Measurements from ENCODE around the gene CHMP2A. TPM values are rescaled to one million over a fixed set of nuclear protein-coding genes. Genes with fewer than 3 reads are reported as not detected.

Gene CHMP2A
- total and polyA plus RNA-seq, 2 of the 8 experiments (the other 6 are each of a cell fraction or from before 2014, with no cell fraction given) = 70.0 to 132 TPM

DNA sequence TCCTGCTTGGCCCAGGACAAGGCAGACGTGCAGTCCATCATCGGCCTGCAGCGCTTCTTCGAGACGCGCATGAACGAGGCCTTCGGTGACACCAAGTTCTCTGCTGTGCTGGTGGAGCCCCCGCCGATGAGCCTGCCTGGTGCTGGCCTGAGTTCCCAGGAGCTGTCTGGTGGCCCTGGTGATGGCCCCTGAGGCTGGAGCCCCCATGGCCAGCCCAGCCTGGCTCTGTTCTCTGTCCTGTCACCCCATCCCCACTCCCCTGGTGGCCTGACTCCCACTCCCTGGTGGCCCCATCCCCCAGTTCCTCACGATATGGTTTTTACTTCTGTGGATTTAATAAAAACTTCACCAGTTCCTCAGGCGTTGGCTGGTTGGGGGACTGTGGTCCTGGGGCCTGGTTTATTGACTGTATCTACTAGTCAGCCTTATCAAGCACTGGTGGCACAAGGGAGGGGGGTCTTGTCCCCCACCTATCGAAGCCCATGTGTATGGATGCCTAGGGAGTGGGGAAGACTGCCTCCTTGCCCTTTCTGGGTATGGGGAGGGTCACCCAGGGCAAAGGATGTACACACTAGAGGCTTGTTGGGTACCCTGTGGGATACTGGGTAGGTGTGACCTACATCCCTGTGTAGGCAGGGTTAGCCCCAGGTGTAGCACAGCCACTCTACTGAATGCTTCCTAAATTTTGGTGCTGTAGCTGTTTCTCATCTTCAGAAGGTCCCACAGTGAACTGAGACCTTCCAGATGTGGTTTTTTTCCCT lies 4.4 kb downstream of the CHMP2A start:
- no peak for FAIRE-seq
- no peak for TF ChIP-seq HDAC2 (IDR thresholded peaks at IDR 0.05; ENCODE audit: borderline replicate concordance in 1 of 2, low read depth in 2 of 2, low read length in 2 of 2)
- no peak for TF ChIP-seq CTBP2 (IDR thresholded peaks at IDR 0.05; ENCODE audit: borderline replicate concordance, insufficient read depth, insufficient read length, low read length)
- TF ChIP-seq SRF (IDR thresholded peaks at IDR 0.05; ENCODE audit: low read depth, low read length) = no peak
- TF ChIP-seq SAP30 (IDR thresholded peaks at IDR 0.05; ENCODE audit: insufficient read depth, insufficient replicate concordance, low read length) = no peak
- TF ChIP-seq ASH2L (IDR thresholded peaks at IDR 0.05; ENCODE audit: low read length) = no peak
- TF ChIP-seq POLR2AphosphoS5 (IDR thresholded peaks at IDR 0.05; ENCODE audit: low read depth, low read length) = peak; percentile 71
- TF ChIP-seq TEAD4 (IDR thresholded peaks at IDR 0.05; ENCODE audit: low read depth, low read length) = no peak
- no peak for TF ChIP-seq CBX5 (IDR thresholded peaks at IDR 0.05; ENCODE audit: low read depth, low read length)
- TF ChIP-seq POU5F1 (IDR thresholded peaks at IDR 0.05; ENCODE audit: low read depth, low read length) = no peak

More for the DNA sequence above, 4.4 kb downstream of the CHMP2A start:
- ChIA-PET CTCF (ENCODE audit: partially characterized antibody) (interaction anchor here (1.2 to 3.8 kb wide), 4 partner anchors 28 to 211 kb away, joined by 3 to 26 read pairs (median 7); partner anchors contain the start of gene ZBTB45), POLR2A (ENCODE audit: partially characterized antibody) (interaction anchor here (1.2 to 13.8 kb wide), 5 partner anchors 14 to 179 kb away, joined by 3 to 650 read pairs (median 6); partner anchors contain the start of genes MZF1, SLC27A5, UBE2M and ZBTB45)
- H3K23me2 ChIP-seq (ENCODE audit: low read depth, low read length) = peaks cover 15% of the 10 kb centered on the region
- peaks cover 22% of the 10 kb centered on the region for H3K79me1 ChIP-seq (ENCODE audit: low read depth, low read length)
- H3K56ac ChIP-seq (replicated peaks; ENCODE audit: insufficient read length, low read depth, low read length) = no peak overlapping the region
- H2BK5ac ChIP-seq (ENCODE audit: low read depth, low read length) = no peak overlapping the region
- no peak overlapping the region for H3K4me3 ChIP-seq (ENCODE audit: extremely low read depth in 1 of 4, insufficient read depth in 2 of 4, low read depth in 3 of 4, low read length in 4 of 4)
- no peak overlapping the region for H2AFZ ChIP-seq (ENCODE audit: low read length)
- no peak overlapping the region for H3K27ac ChIP-seq (ENCODE audit: low read depth, low read length)
- H3K79me2 ChIP-seq (ENCODE audit: control insufficient read depth in 1 of 2, insufficient read depth in 2 of 2, low read length in 2 of 2) = peaks cover 19 to 40% of the 10 kb centered on the region in 2 experiments
- no peak overlapping the region for H3K14ac ChIP-seq (ENCODE audit: insufficient read length)
- no peak overlapping the region for H3K23ac ChIP-seq (ENCODE audit: insufficient read length)
- no peak overlapping the region for H4K8ac ChIP-seq (ENCODE audit: extremely low read depth, insufficient read depth, low read length)
- DNase-seq (ENCODE audit: low read depth in 1 of 2, low spot score in 2 of 2) = no peak
- no peak overlapping the region for H2BK120ac ChIP-seq (replicated peaks; ENCODE audit: low read depth, low read length)
- H2BK15ac ChIP-seq (ENCODE audit: low read length) = no peak overlapping the region
- no peak overlapping the region for H3K4ac ChIP-seq (replicated peaks; ENCODE audit: insufficient read length, low read depth, low read length)
- no peaks in the 10 kb centered on the region for H3K27me3 ChIP-seq (replicated peaks in 1 of 4; ENCODE audit: control insufficient read depth in 3 of 4, extremely low read depth in 1 of 4, insufficient read depth in 3 of 4, low read length in 3 of 4)
- no peak overlapping the region for H3K18ac ChIP-seq (ENCODE audit: extremely low read depth, low read length)
- H4K20me1 ChIP-seq (replicated peaks in 1 of 2; ENCODE audit: control insufficient read depth in 1 of 2, insufficient read depth in 2 of 2, low read length in 2 of 2) = peaks cover 34 to 49% of the 10 kb centered on the region in 2 experiments
- no peak overlapping the region for H2BK20ac ChIP-seq (ENCODE audit: low read length)
- no peaks in the 10 kb centered on the region for H3K9me3 ChIP-seq (ENCODE audit: insufficient read depth in 2 of 2, low read depth in 1 of 2, low read length in 1 of 2)
- no peak overlapping the region for H3K9ac ChIP-seq (replicated peaks in 1 of 4; ENCODE audit: extremely low read depth in 1 of 4, low read depth in 3 of 4, low read length in 3 of 4)
- H2AK5ac ChIP-seq (ENCODE audit: low read depth, low read length) = no peak overlapping the region
- H3K4me2 ChIP-seq (ENCODE audit: insufficient read depth in 1 of 2, low read depth in 2 of 2, low read length in 2 of 2) = no peak overlapping the region
- peaks cover 3 to 24% (median 14%) of the 10 kb centered on the region in 4 experiments for H3K4me1 ChIP-seq (replicated peaks in 1 of 4; ENCODE audit: control insufficient read depth in 3 of 4, insufficient read depth in 4 of 4, low read length in 3 of 4)
- H4K5ac ChIP-seq (ENCODE audit: insufficient read length, low read depth, low read length) = no peak overlapping the region
- peaks cover 42 to 69% (median 59%) of the 10 kb centered on the region in 4 experiments for H3K36me3 ChIP-seq (ENCODE audit: control insufficient read depth in 2 of 4, insufficient read depth in 4 of 4, low read length in 3 of 4)
- no peak overlapping the region for H2BK12ac ChIP-seq (ENCODE audit: low read depth, low read length)
- 98% methylated on average over 13 of the region's 13 CpGs; no CpG with 5 or more reads in 1 of the 2 experiments for whole genome bisulfite sequencing, 2 experiments (ENCODE audit: extremely low coverage in 1 of 2, insufficient coverage in 1 of 2, insufficient read length in 1 of 2, insufficient replicate concordance in 2 of 2, low coverage in 1 of 2, low lambda C conversion rate in 2 of 2, missing lambda C conversion rate in 1 of 2)
- no peak overlapping the region for H4K91ac ChIP-seq (replicated peaks; ENCODE audit: insufficient read length, low read length)

Data from H1 (cell line).